ENCODE data around the gene BAG5.

GRCh38 chr14:103574707-103575285, 12.3 kb upstream of the BAG5 start:
- TF ChIP-seq, protein P1, sequence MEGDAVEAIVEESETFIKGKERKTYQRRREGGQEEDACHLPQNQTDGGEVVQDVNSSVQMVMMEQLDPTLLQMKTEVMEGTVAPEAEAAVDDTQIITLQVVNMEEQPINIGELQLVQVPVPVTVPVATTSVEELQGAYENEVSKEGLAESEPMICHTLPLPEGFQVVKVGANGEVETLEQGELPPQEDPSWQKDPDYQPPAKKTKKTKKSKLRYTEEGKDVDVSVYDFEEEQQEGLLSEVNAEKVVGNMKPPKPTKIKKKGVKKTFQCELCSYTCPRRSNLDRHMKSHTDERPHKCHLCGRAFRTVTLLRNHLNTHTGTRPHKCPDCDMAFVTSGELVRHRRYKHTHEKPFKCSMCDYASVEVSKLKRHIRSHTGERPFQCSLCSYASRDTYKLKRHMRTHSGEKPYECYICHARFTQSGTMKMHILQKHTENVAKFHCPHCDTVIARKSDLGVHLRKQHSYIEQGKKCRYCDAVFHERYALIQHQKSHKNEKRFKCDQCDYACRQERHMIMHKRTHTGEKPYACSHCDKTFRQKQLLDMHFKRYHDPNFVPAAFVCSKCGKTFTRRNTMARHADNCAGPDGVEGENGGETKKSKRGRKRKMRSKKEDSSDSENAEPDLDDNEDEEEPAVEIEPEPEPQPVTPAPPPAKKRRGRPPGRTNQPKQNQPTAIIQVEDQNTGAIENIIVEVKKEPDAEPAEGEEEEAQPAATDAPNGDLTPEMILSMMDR (conservative IDR thresholded peaks at IDR 0.05; ENCODE audit: low read length) = no peak
- no peak for TF ChIP-seq EZH2phosphoT487 (IDR thresholded peaks at IDR 0.05; ENCODE audit: borderline replicate concordance)

Data from Loucy (cell line).